ENCODE results near the gene DDOST. TPM values are rescaled to one million over a fixed set of nuclear protein-coding genes. Genes with fewer than 3 reads are reported as not detected.

Gene DDOST
- total RNA-seq, 1 experiment from 2014 or later, result 238 TPM

DNA sequence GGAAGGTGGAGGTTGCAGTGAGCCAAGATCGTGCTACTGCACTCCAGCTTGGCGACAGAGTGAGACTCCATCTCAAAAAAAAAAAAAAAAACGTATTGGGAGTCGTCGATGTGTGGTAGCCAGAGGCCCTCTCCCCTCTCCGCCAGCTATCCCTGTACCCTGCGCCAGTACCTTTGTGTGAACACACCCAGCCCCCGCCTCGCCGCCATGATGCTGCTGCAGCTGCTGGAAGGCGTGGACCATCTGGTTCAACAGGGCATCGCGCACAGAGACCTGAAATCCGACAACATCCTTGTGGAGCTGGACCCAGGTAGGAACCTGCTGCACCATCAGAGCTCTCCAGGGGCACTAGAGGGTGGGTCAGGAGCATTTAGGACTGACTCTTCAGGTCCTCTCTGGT lies 15.8 kb downstream of the DDOST start:
- ChIA-PET CTCF (no interaction called here), POLR2A (ENCODE audit: low non-redundant PET) (no interaction called here)
- TF ChIP-seq CTCF (conservative IDR thresholded peaks at IDR 0.05; ENCODE audit: low read depth, low read length), result no peak
- no peak for TF ChIP-seq EZH2 (IDR thresholded peaks at IDR 0.05; ENCODE audit: borderline replicate concordance, low read depth, low read length, poor library complexity, severe bottlenecking)
- Histone ChIP-seq H3K36me3 (ENCODE audit: insufficient read depth, low read length, poor library complexity, severe bottlenecking) (peaks cover 2% of the 10 kb centered on the region), H3K4me3 (ENCODE audit: low read depth, low read length, poor library complexity, severe bottlenecking) (no peak overlapping the region), H3K27me3 (replicated peaks; ENCODE audit: insufficient read depth, low read depth, low read length, poor library complexity) (no peaks in the 10 kb centered on the region), H3K9me3 (ENCODE audit: low read depth, low read length, poor library complexity, severe bottlenecking) (no peaks in the 10 kb centered on the region), H3K27ac (ENCODE audit: low read depth, low read length, poor library complexity, severe bottlenecking) (no peak overlapping the region), H3K4me1 (ENCODE audit: insufficient read depth, low read length, poor library complexity, severe bottlenecking) (no peaks in the 10 kb centered on the region)
- BruUV-seq (replicated peaks), result no TSS peak
- intact Hi-C loops (cut with micrococcal nuclease; ENCODE audit: unreplicated experiment), result no loop called here
- DNase-seq (ENCODE audit: low spot score), result no peak

DNA sequence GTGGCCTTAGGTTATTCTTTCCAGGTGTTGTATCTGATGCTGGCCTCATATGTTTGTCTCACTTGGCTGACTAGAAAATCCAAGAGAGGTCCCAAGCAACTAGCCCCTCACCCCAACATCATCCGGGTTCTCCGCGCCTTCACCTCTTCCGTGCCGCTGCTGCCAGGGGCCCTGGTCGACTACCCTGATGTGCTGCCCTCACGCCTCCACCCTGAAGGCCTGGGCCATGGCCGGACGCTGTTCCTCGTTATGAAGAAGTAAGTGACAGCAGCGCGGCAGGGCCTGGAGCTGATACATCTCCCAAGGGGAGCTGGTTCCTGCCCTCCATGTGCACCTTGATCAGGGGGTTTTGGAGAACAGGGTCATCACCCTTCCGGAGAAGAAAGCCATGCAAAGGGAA lies 16.8 kb downstream of the DDOST start:
- POLR2A ChIA-PET (ENCODE audit: low non-redundant PET), result no interaction called here
- CTCF ChIA-PET, result no interaction called here
- intact Hi-C loops (cut with micrococcal nuclease; ENCODE audit: unreplicated experiment), result no loop called here
- BruUV-seq (replicated peaks), result no TSS peak
- no peak for TF ChIP-seq CTCF (conservative IDR thresholded peaks at IDR 0.05; ENCODE audit: low read depth, low read length)
- no peak for TF ChIP-seq EZH2 (IDR thresholded peaks at IDR 0.05; ENCODE audit: borderline replicate concordance, low read depth, low read length, poor library complexity, severe bottlenecking)
- H3K4me3 ChIP-seq (ENCODE audit: low read depth, low read length, poor library complexity, severe bottlenecking), result no peak overlapping the region
- no peak for DNase-seq (ENCODE audit: low spot score)
- no peaks in the 10 kb centered on the region for H3K9me3 ChIP-seq (ENCODE audit: low read depth, low read length, poor library complexity, severe bottlenecking)
- no peaks in the 10 kb centered on the region for H3K27me3 ChIP-seq (replicated peaks; ENCODE audit: insufficient read depth, low read depth, low read length, poor library complexity)
- no peaks in the 10 kb centered on the region for H3K4me1 ChIP-seq (ENCODE audit: insufficient read depth, low read length, poor library complexity, severe bottlenecking)
- no peaks in the 10 kb centered on the region for H3K36me3 ChIP-seq (ENCODE audit: insufficient read depth, low read length, poor library complexity, severe bottlenecking)
- H3K27ac ChIP-seq (ENCODE audit: low read depth, low read length, poor library complexity, severe bottlenecking), result no peak overlapping the region

GRCh38 chr1:20643080-20643479 lies 18.1 kb downstream of the DDOST start:
- H3K36me3 ChIP-seq (ENCODE audit: insufficient read depth, low read length, poor library complexity, severe bottlenecking), result no peaks in the 10 kb centered on the region
- POLR2A ChIA-PET (ENCODE audit: low non-redundant PET), result no interaction called here
- no peak overlapping the region for H3K27ac ChIP-seq (ENCODE audit: low read depth, low read length, poor library complexity, severe bottlenecking)
- H3K4me3 ChIP-seq (ENCODE audit: low read depth, low read length, poor library complexity, severe bottlenecking), result no peak overlapping the region
- no peak for DNase-seq (ENCODE audit: low spot score)
- no TSS peak for BruUV-seq (replicated peaks)
- no peaks in the 10 kb centered on the region for H3K27me3 ChIP-seq (replicated peaks; ENCODE audit: insufficient read depth, low read depth, low read length, poor library complexity)
- CTCF ChIA-PET, result no interaction called here
- intact Hi-C loops (cut with micrococcal nuclease; ENCODE audit: unreplicated experiment), result no loop called here
- no peaks in the 10 kb centered on the region for H3K9me3 ChIP-seq (ENCODE audit: low read depth, low read length, poor library complexity, severe bottlenecking)
- H3K4me1 ChIP-seq (ENCODE audit: insufficient read depth, low read length, poor library complexity, severe bottlenecking), result no peaks in the 10 kb centered on the region
- TF ChIP-seq CTCF (conservative IDR thresholded peaks at IDR 0.05; ENCODE audit: low read depth, low read length) (no peak), EZH2 (IDR thresholded peaks at IDR 0.05; ENCODE audit: borderline replicate concordance, low read depth, low read length, poor library complexity, severe bottlenecking) (no peak)
